Progenitor cell of endocrine pancreas (in vitro differentiated cells): Measurements from ENCODE around the gene SSBP2. TPM values are rescaled to one million over a fixed set of nuclear protein-coding genes. Genes with fewer than 3 reads are reported as not detected.

Experiments
- DNase-seq: peaks from one replicate; pipeline ENCODE4 v3.0.0; 2021; ENCODE audit warnings: low spot score; ENCODE audit not compliant: unreplicated experiment
- H3K27ac Mint-ChIP-seq: 2 replicates; pipeline ENCODE4 v1.8.0; 2021; ENCODE audit warnings: mild to moderate bottlenecking, moderate library complexity, mixed read lengths
- H3K27me3 Mint-ChIP-seq: 2 replicates; pipeline ENCODE4 v1.8.0; 2021; ENCODE audit warnings: mixed read lengths
- H3K36me3 Mint-ChIP-seq: 2 replicates; pipeline ENCODE4 v1.8.0; 2022; ENCODE audit warnings: mixed read lengths; ENCODE audit not compliant: insufficient read depth
- H3K4me1 Mint-ChIP-seq: 2 replicates; pipeline ENCODE4 v1.8.0; 2021; ENCODE audit warnings: low read depth, mixed read lengths
- H3K4me3 Mint-ChIP-seq: 2 replicates; pipeline ENCODE4 v1.8.0; 2021; ENCODE audit warnings: low read depth, mild to moderate bottlenecking, moderate library complexity, mixed read lengths
- H3K9me3 Mint-ChIP-seq: 2 replicates; pipeline ENCODE4 v1.8.0; 2021; ENCODE audit warnings: low read depth, mixed read lengths
- CTCF ChIP-seq: fragments of 200-600 bp; sonication (generic); IDR thresholded peaks from one replicate; pipeline ENCODE4 v1.5.0; 2021; ENCODE audit warnings: antibody characterized with exemption, mild to moderate bottlenecking; ENCODE audit not compliant: unreplicated experiment
- total RNA-seq: library from RNA; stranded (reverse); gene quantifications from 2 replicates; pipeline ENCODE4 v1.2.1, GENCODE V29; 2021

The SSBP2 gene
- total RNA-seq, 1 donor from 2014 or later, result 66.6 TPM

- DNase-seq, result no peak
- TF ChIP-seq CTCF, result no peak
- Mint-ChIP-seq H3K27ac (no peak overlapping the region), H3K4me1 (peaks cover 18% of the 10 kb centered on the region), H3K4me3 (no peak overlapping the region), H3K9me3 (no peaks in the 10 kb centered on the region), H3K27me3 (no peaks in the 10 kb centered on the region), H3K36me3 (peaks cover 10% of the 10 kb centered on the region)
These were observed 326.2 kb downstream of the SSBP2 start for GRCh38 chr5:81424728-81425127.

- Mint-ChIP-seq H3K9me3 (no peaks in the 10 kb centered on the region), H3K4me3 (no peak overlapping the region), H3K27me3 (no peaks in the 10 kb centered on the region), H3K27ac (peak overlapping the region; percentile 60), H3K36me3 (peaks cover 10% of the 10 kb centered on the region), H3K4me1 (peaks cover 15% of the 10 kb centered on the region)
- TF ChIP-seq CTCF, result no peak
- no peak for DNase-seq
These were observed 328.2 kb downstream of the SSBP2 start for GRCh38 chr5:81422671-81423070.

- Mint-ChIP-seq H3K9me3 (no peaks in the 10 kb centered on the region), H3K36me3 (peaks cover 10% of the 10 kb centered on the region), H3K4me3 (no peak overlapping the region), H3K4me1 (peaks cover 8% of the 10 kb centered on the region), H3K27me3 (no peaks in the 10 kb centered on the region), H3K27ac (peak overlapping the region; percentile 47)
- no peak for DNase-seq
- TF ChIP-seq CTCF, result no peak
These were observed 330.7 kb downstream of the SSBP2 start for GRCh38 chr5:81420039-81420667.

GRCh38 chr5:81418606-81419005 lies 332.3 kb downstream of the SSBP2 start:
- Mint-ChIP-seq H3K36me3 (peaks cover 10% of the 10 kb centered on the region), H3K27ac (no peak overlapping the region), H3K4me1 (peaks cover 8% of the 10 kb centered on the region), H3K27me3 (no peaks in the 10 kb centered on the region), H3K9me3 (no peaks in the 10 kb centered on the region), H3K4me3 (no peak overlapping the region)
- no peak for DNase-seq
- TF ChIP-seq CTCF, result no peak

- Mint-ChIP-seq H3K36me3 (peaks cover 10% of the 10 kb centered on the region), H3K4me1 (no peaks in the 10 kb centered on the region), H3K4me3 (no peak overlapping the region), H3K27me3 (no peaks in the 10 kb centered on the region), H3K27ac (no peak overlapping the region), H3K9me3 (no peaks in the 10 kb centered on the region)
- TF ChIP-seq CTCF, result no peak
- no peak for DNase-seq
These were observed 333.8 kb downstream of the SSBP2 start for GRCh38 chr5:81417052-81417451.
